GM19193 (cell line): ENCODE measurements around the gene CYP2D6.
"Not testable (repeated sequence)": the region's sequence is repeated elsewhere in the genome, so short reads cannot be mapped to it uniquely, and the experiment has no call there.

ENCODE experiments used
- POLR2A ChIP-seq: IDR thresholded peaks from 4 replicates; pipeline ENCODE4 v1.6.1; 2011; ENCODE audit not compliant: insufficient read depth, insufficient read length; ENCODE audit errors: extremely low read depth

CYP2D6 gene

DNA sequence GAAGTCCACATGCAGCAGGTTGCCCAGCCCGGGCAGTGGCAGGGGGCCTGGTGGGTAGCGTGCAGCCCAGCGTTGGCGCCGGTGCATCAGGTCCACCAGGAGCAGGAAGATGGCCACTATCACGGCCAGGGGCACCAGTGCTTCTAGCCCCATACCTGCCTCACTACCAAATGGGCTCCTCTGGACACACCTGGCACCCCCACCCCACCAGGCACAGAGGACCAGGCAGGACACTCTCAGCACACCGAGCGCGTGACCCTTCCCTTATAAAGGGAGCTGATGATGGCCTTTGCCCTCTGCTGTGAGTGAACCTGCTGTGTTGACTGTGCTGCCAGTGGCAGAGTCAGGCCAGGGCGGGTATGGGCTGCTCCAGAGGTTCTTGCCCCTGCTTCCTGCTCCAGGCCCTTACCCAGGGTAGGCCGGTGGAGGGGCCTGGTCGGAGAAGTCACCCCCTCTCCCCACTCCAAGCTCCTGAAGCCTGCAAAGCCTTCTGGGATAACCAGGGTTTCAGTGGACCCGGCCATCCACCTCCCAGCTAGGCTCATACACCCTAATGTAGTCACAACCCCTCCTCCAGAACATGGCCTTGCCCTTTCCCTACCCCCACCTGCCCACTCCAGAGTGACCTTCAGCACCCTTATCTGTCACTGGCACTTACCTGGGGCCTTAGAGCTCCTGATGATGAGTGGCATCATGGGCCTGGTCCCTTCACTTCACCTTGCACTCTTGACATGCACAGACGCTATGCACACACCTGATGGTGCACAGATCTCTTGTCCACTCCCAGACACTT lies at the start of gene CYP2D6:
Gene CYP2D6 (minus strand): TSS at position 172 of the 793 bp plus-strand sequence. CDS start 19 bp downstream, at position 153.
- not testable (repeated sequence) for TF ChIP-seq POLR2A

DNA sequence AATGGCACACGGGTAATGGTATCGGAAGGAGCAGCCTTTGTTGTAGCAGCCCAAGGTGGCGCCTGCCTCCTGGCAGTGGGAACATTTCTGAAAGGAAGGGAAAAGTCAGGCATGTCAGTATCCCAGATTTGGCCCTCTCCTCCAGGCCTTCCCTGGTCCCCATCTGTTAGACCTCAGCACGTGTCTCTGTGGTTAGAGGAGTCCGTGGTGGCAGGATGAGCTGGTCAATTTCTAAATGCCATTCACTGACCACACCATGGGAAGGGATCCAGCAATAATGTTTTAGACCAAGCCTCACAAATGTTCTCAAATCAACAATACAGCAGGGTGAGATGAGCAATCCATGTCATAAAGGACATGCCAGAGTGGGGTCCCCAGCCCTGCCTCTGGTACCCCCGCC lies 49.0 kb upstream of the CYP2D6 start:
- TF ChIP-seq POLR2A: no peak

DNA sequence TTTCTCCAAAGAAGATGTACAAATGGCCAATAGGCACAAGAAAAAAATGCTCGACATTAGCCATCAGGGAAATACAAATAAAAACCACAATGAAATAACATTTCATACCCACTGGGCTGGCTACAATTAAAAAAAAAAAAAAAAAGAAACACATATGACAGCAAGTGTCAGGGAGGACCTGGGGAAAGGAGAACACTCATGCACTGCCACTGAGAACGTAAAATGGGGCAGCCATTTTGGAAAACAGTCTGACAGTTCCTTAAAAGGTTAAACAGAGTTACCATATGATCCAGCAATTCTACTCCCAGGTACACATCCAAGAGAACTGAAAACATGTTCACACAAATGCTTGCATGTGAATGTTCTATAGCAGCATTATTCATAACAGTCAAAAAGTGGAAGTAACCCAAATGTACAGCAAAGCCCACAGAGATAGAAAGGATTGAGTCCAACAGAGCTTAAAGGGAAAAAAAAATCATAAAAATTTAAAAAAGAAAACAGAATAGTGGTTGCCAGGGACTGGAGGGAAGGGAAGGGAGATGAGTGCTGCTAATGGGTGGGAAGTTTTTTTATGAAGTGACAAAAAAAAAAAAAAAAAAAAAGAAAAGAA lies 48.4 kb upstream of the CYP2D6 start:
- TF ChIP-seq POLR2A: no peak

GRCh38 chr22:42177891-42178336 lies 47.3 kb upstream of the CYP2D6 start:
- peak; percentile 19 for TF ChIP-seq POLR2A

DNA sequence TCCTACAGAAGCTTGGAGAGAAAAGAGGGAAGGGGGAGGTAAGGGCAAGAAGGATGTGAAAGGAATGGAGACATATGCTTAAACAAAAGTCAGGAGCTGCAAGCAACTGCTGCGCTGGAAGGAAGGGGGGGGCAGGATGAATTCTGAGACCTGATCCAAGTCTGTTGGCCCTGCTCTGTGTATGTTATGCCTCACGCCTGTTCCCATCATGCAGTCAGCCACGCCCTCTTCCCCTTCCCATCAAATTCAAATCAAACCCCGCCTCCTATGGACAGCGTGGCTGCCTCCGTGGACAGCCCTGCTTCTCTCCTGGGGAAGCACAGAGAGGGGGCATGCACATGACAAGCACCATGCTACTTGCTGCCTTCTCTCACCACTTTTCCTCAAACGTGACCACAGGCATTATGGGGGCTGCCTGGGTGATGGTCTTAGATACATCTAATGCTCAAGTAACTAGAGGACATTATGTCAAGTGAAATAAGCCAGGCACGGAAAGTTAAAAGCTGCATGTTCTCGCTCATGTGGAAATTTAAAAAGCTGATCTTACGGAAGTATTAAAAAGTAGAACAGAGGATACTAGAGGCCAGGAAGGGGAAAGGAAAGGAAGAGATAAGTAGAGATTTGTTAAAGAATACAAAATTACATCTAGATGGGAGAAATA lies 45.8 kb upstream of the CYP2D6 start:
- no peak for TF ChIP-seq POLR2A

GRCh38 chr22:42174062-42174461 lies 43.5 kb upstream of the CYP2D6 start:
- TF ChIP-seq POLR2A: no peak

GRCh38 chr22:42173183-42173926 lies 42.7 kb upstream of the CYP2D6 start:
- no peak for TF ChIP-seq POLR2A

- TF ChIP-seq POLR2A: no peak
These were observed 42.2 kb upstream of the CYP2D6 start for GRCh38 chr22:42172773-42173172.

DNA sequence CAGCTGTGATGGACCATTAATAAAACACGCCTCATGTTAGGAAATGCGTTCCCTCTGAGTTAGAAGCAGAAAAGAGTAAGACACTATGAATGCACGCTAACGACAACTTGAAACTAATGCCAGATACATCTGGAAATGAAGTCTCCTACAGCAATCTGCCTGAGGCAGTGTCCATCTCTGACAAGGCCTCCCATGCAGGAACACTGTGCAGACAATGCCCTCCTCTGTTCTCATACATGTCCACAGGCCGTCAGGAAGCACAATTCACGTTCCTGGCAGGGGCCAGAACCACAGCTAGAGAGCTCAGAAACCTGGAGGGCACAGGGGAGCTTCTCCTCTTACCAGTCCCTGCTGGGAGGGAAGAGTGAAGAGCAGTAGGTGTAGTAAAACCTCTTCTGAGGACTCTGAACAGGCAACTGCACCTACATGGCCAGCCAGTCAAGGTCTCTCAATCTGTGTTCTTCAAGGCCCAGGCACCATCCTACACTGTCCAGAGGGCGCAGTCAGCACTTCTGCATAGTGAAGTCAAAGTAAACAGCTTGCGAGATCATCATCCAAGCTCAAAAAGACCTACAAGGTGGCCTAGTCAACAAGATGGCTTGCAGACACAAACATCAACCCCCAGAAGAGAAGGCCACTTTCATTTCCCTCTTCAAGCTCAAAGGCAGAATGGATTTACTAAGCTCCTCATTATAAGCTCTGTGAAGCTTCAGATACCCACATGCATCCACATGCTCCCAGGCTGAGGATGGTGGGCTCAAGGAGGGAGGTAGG lies 41.5 kb upstream of the CYP2D6 start:
- no peak for TF ChIP-seq POLR2A

DNA sequence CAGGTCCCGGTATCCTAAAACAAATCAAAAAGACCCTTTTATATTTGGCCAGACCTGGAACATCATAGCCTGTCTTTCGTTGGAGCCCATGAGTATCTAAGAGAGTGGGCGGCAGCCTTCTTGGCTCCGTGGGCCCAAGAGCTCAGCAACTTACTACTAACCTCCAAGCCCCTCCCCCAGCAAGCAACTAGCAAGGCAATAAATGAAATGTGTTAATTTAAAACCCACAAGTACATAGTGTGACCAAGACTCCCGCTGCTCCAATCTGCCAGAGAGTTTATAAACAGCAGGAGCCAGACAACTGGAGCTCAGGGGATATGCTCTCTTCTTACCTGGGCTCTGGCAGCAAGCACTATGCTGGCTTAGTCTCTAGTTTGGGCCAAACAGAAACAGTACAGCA lies 40.8 kb upstream of the CYP2D6 start:
- TF ChIP-seq POLR2A: no peak

GRCh38 chr22:42170946-42171345 lies 40.3 kb upstream of the CYP2D6 start:
- no peak for TF ChIP-seq POLR2A

DNA sequence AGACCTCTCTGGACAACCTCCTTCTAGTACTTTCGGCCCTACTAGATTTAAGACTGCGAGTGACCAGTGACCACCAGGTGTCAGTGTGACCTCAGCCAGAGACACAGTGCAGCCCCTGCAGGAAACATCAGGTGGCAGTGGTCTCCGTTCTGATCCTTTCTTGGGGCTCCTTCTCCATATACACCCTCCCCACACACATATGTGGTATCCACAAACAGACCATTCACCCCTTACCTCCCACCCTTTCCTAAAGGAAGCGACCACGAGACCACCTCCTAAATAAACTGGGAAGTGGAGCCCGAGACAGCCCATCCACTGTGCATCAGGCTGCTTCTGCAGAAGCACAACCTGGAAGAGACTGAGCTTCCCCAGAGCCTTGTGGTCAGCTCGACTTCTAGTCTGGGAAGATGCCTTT lies 38.5 kb upstream of the CYP2D6 start:
- TF ChIP-seq POLR2A: no peak

DNA sequence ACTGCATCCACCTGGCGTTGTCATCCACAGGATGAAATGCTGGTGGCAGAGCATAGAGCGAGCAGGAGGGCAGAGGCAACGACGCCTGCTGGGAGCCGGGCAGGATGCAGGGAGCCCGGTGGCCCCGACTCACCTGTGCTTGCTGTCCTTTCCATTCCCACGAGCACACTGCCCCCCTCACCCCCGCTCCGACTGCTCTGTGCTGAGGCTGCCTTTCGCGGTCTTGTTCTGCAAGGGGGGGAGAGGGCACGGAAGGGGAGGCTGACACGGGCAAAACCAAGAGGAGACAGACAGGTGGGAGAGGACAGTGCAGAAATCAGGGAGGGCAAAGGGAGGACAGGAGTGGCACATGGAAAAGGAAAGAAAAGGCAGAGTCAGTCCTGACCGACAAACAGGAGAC lies 37.9 kb upstream of the CYP2D6 start:
- TF ChIP-seq POLR2A: no peak

GRCh38 chr22:42167066-42167465 lies 36.5 kb upstream of the CYP2D6 start:
- TF ChIP-seq POLR2A: no peak
